Loucy (cell line): ENCODE measurements around the gene JAKMIP3.

Experiments used
- H2AFZ ChIP-seq: fragments of 200-600 bp; sonication (generic); 2 replicates; pipeline ENCODE4 v1.6.0; 2016; ENCODE audit warnings: antibody characterized with exemption, mild to moderate bottlenecking, low read length, moderate library complexity
- H3F3A ChIP-seq: fragments of 200-600 bp; 2 replicates; pipeline ENCODE4 v1.6.0; 2016; ENCODE audit warnings: antibody characterized with exemption, low read depth, mild to moderate bottlenecking
- H3K27me3 ChIP-seq: fragments of 200-600 bp; sonication (generic); 2 replicates; pipeline ENCODE4 v1.6.1; 2014; ENCODE audit warnings: low read length, mild to moderate bottlenecking; ENCODE audit not compliant: insufficient read depth, poor library complexity, severe bottlenecking
- H3K36me3 ChIP-seq: fragments of 200-600 bp; sonication (generic); 2 replicates; pipeline ENCODE4 v1.6.1; 2016; ENCODE audit warnings: low read length; ENCODE audit not compliant: insufficient read depth
- H3K4me1 ChIP-seq: fragments of 200-600 bp; sonication (generic); 2 replicates; pipeline ENCODE4 v1.5.1; 2014; ENCODE audit warnings: low read length, mild to moderate bottlenecking; ENCODE audit not compliant: insufficient read depth, poor library complexity, severe bottlenecking
- H3K4me2 ChIP-seq: fragments of 200-600 bp; sonication (generic); 2 replicates; pipeline ENCODE4 v1.6.0; 2014; ENCODE audit warnings: antibody characterized with exemption, low read length, low read depth, mild to moderate bottlenecking; ENCODE audit not compliant: poor library complexity, severe bottlenecking
- H3K4me3 ChIP-seq: fragments of 200-600 bp; sonication (generic); 2 replicates; pipeline ENCODE4 v1.5.1; 2014; ENCODE audit warnings: low read length, mild to moderate bottlenecking, mixed read lengths; ENCODE audit not compliant: poor library complexity, severe bottlenecking
- H3K79me2 ChIP-seq: fragments of 200-600 bp; sonication (generic); 2 replicates; pipeline ENCODE4 v1.6.1; 2014; ENCODE audit warnings: low read length; ENCODE audit not compliant: insufficient read depth
- H3K9ac ChIP-seq: fragments of 200-600 bp; sonication (generic); 2 replicates; pipeline ENCODE4 v1.6.0; 2014; ENCODE audit warnings: mild to moderate bottlenecking, low read depth, low read length, moderate library complexity; ENCODE audit not compliant: poor library complexity, severe bottlenecking
- H3K9me2 ChIP-seq: fragments of 200-600 bp; sonication (generic); replicated peaks from 2 replicates; pipeline ENCODE4 v1.6.1; 2016; ENCODE audit warnings: low read depth, low read length, mixed read lengths
- H3K9me3 ChIP-seq: fragments of 200-600 bp; sonication (generic); 2 replicates; pipeline ENCODE4 v1.6.1; 2014; ENCODE audit warnings: mild to moderate bottlenecking, antibody characterized with exemption, low read length, low read depth; ENCODE audit not compliant: insufficient read depth
- H4K20me1 ChIP-seq: fragments of 200-600 bp; sonication (generic); 2 replicates; pipeline ENCODE4 v1.6.0; 2014; ENCODE audit warnings: antibody characterized with exemption, low read length, mild to moderate bottlenecking; ENCODE audit not compliant: insufficient read depth, poor library complexity, severe bottlenecking
- EZH2phosphoT487 ChIP-seq: fragments of 200-600 bp; IDR thresholded peaks from 2 replicates; pipeline ENCODE4 v1.6.1; 2018; ENCODE audit warnings: antibody characterized with exemption, mild to moderate bottlenecking, moderate library complexity, borderline replicate concordance
- TF ChIP-seq, protein P1 (sequence below): fragments of 200-600 bp; sonication (generic); conservative IDR thresholded peaks from 2 replicates; pipeline ENCODE4 v1.5.1; 2014; ENCODE audit warnings: mild to moderate bottlenecking, antibody characterized with exemption, low read length

The JAKMIP3 gene

DNA sequence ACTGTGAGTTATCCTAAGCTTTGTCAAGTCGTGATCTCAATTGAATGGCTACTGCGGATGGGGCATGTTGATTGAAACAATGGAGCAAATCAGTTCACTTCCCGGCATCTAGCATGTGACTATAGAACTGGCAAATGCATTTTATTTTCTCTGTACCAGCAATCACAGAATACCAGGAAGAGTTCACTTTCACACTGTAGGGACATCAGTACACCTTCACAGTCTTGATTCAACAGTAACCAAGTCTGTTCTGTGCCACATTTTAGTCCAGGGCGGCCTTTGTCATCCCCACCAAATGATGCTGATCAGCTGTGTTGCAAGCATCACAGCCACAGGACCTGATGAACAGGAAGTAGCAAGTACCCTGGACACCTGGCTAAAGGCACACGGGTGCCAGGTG, 32.1 kb upstream of the JAKMIP3 start:
- Histone ChIP-seq H2AFZ (no peak overlapping the region), H3K4me2 (no peak overlapping the region), H3F3A (no peaks in the 10 kb centered on the region), H3K79me2 (no peaks in the 10 kb centered on the region), H4K20me1 (no peaks in the 10 kb centered on the region), H3K9me2 (no peaks in the 10 kb centered on the region), H3K9me3 (no peaks in the 10 kb centered on the region; the same call in 1 of the 2 replicates), H3K4me3 (no peak overlapping the region), H3K4me1 (no peaks in the 10 kb centered on the region), H3K36me3 (no peaks in the 10 kb centered on the region), H3K27me3 (no peaks in the 10 kb centered on the region), H3K9ac (no peak overlapping the region)
- TF ChIP-seq EZH2phosphoT487: no peak
- TF ChIP-seq, protein P1, sequence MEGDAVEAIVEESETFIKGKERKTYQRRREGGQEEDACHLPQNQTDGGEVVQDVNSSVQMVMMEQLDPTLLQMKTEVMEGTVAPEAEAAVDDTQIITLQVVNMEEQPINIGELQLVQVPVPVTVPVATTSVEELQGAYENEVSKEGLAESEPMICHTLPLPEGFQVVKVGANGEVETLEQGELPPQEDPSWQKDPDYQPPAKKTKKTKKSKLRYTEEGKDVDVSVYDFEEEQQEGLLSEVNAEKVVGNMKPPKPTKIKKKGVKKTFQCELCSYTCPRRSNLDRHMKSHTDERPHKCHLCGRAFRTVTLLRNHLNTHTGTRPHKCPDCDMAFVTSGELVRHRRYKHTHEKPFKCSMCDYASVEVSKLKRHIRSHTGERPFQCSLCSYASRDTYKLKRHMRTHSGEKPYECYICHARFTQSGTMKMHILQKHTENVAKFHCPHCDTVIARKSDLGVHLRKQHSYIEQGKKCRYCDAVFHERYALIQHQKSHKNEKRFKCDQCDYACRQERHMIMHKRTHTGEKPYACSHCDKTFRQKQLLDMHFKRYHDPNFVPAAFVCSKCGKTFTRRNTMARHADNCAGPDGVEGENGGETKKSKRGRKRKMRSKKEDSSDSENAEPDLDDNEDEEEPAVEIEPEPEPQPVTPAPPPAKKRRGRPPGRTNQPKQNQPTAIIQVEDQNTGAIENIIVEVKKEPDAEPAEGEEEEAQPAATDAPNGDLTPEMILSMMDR: no peak

DNA sequence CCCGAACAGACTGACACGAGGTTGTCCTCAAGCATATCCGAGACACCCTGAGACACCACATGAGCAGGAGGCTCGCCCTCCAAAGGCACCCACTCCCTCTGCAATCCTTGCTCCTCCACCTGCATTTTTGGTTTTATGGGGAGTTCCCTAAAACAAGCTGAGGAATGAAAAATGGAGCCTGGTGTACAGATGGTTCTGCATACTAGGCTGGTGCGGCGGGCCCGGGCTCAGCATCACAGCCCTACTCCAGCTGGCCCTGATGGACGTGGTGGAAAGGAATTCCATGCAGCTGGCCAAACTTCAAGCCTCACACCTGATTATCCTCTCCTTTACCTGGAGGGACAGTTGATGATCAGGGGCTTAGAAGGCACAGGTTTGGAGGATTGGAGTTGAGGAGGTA, 30.3 kb upstream of the JAKMIP3 start:
- Histone ChIP-seq H2AFZ (no peak overlapping the region), H3F3A (no peaks in the 10 kb centered on the region), H3K4me1 (no peaks in the 10 kb centered on the region), H3K4me2 (no peak overlapping the region), H3K79me2 (no peaks in the 10 kb centered on the region), H3K36me3 (no peaks in the 10 kb centered on the region), H3K4me3 (no peak overlapping the region), H3K27me3 (no peaks in the 10 kb centered on the region), H3K9ac (no peak overlapping the region), H3K9me3 (no peaks in the 10 kb centered on the region; the same call in 1 of the 2 replicates), H3K9me2 (no peaks in the 10 kb centered on the region), H4K20me1 (no peaks in the 10 kb centered on the region)
- no peak for TF ChIP-seq EZH2phosphoT487
- TF ChIP-seq, protein P1: no peak

DNA sequence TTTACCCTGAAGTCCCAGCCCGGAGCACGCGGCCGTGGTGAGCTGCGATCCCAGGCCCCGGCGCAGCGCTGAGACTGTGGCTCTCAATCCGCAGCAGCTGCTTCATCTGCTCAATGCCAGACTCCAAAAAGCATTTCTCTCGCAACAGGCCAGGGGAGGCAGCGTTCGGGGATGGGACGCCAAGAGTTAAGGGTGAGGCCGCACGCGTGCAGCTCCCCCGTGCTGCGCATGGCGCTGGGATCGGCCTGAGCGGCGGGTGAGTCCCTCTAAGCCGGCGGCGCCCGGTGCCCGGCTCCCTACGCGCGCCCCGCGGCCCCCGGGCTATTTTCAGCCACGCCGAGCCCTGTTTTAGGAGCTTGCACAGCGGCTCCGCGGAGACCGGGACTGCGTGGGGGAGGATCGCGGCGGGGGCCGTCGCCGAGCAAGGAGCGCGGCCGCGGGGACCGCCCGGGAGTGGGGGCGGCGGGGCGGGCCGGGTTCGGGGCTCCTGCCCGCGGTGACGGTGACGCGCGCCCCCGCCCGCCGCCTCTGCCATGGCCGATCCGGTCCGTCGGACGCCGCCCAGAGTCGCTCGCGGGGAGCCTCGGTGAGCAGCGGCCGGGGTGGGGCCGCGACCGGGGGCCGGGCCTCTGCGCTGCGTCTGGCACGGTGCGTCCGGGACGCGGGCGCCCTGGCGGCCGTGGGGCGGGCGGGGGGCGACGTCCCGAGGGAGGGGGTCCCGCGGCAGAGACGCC, 29.4 kb upstream of the JAKMIP3 start:
- no peaks in the 10 kb centered on the region for H4K20me1 ChIP-seq
- no peak overlapping the region for H3K4me2 ChIP-seq
- no peaks in the 10 kb centered on the region for H3K79me2 ChIP-seq
- no peaks in the 10 kb centered on the region for H3K4me1 ChIP-seq
- H3K4me3 ChIP-seq: no peak overlapping the region
- TF ChIP-seq, protein P1: no peak
- no peak for TF ChIP-seq EZH2phosphoT487
- H3F3A ChIP-seq: no peaks in the 10 kb centered on the region
- H2AFZ ChIP-seq: no peak overlapping the region
- no peaks in the 10 kb centered on the region for H3K9me2 ChIP-seq
- H3K9ac ChIP-seq: no peak overlapping the region
- no peaks in the 10 kb centered on the region for H3K27me3 ChIP-seq
- H3K9me3 ChIP-seq: no peaks in the 10 kb centered on the region; the same call in 1 of the 2 replicates
- no peaks in the 10 kb centered on the region for H3K36me3 ChIP-seq
